GM12878 (cell line): Measurements from ENCODE around the gene EHD2. TPM values are rescaled to one million over a fixed set of nuclear protein-coding genes. Genes with fewer than 3 reads are reported as not detected.

Experiments used
- BACH1 ChIP-seq: fragments of 450-650 bp; IDR thresholded peaks from 2 replicates; pipeline ENCODE4 v1.6.1; 2017; ENCODE audit warnings: mild to moderate bottlenecking, borderline replicate concordance
- BMI1 ChIP-seq: fragments of 450-650 bp; IDR thresholded peaks from 2 replicates; pipeline ENCODE4 v1.6.1; 2016; ENCODE audit warnings: mild to moderate bottlenecking, moderate library complexity, borderline replicate concordance
- CTCF ChIP-seq, 3 experiments: IDR thresholded peaks in 2 of 3; conservative IDR thresholded peaks in 1 of 3; 2 replicates each; pipeline ENCODE4 v1.5.1; 2011; ENCODE audit warnings: low read depth in 3 of 3, low read length in 3 of 3, mild to moderate bottlenecking in 3 of 3, control low read depth in 2 of 3, moderate library complexity in 2 of 3, inconsistent platforms in 1 of 3, mixed read lengths in 1 of 3; ENCODE audit not compliant: control insufficient read depth in 2 of 3, insufficient read depth in 1 of 3; ENCODE audit errors: extremely low read depth in 1 of 3
- EGR1 ChIP-seq, 2 experiments: IDR thresholded peaks; 1 replicate in 1 of 2; 2 replicates in 1 of 2; pipeline ENCODE4 v1.6.1; 2011 to 2012; ENCODE audit warnings: low read depth in 2 of 2, low read length in 2 of 2, borderline replicate concordance in 1 of 2, mild to moderate bottlenecking in 1 of 2, moderate library complexity in 1 of 2
- MTA3 ChIP-seq: IDR thresholded peaks from 2 replicates; pipeline ENCODE4 v1.6.1; 2012; ENCODE audit warnings: low read length, inconsistent platforms, borderline replicate concordance
- NFYB ChIP-seq: IDR thresholded peaks from 2 replicates; pipeline ENCODE4 v1.6.1; 2011; ENCODE audit warnings: low read depth, mild to moderate bottlenecking, low read length, improper control_type of control experiment, moderate library complexity; ENCODE audit not compliant: insufficient read depth
- NR2F1 ChIP-seq: fragments of 450-650 bp; conservative IDR thresholded peaks from 2 replicates; pipeline ENCODE4 v1.6.1; 2017; ENCODE audit warnings: mild to moderate bottlenecking
- RAD21 ChIP-seq: IDR thresholded peaks from 2 replicates; pipeline ENCODE4 v1.6.1; 2011; ENCODE audit warnings: mild to moderate bottlenecking, low read depth, low read length, moderate library complexity; ENCODE audit not compliant: insufficient read depth
- RFX5 ChIP-seq: IDR thresholded peaks from 2 replicates; pipeline ENCODE4 v1.6.1; 2011; ENCODE audit warnings: low read depth, low read length, improper control_type of control experiment
- SMC3 ChIP-seq: IDR thresholded peaks from 2 replicates; pipeline ENCODE4 v1.6.1; 2011; ENCODE audit warnings: low read length, improper control_type of control experiment, borderline replicate concordance
- TCF12 ChIP-seq: IDR thresholded peaks from 2 replicates; pipeline ENCODE4 v1.6.1; 2011; ENCODE audit warnings: low read depth, mild to moderate bottlenecking, low read length
- WRNIP1 ChIP-seq: IDR thresholded peaks from 2 replicates; pipeline ENCODE4 v1.6.1; 2011; ENCODE audit warnings: low read depth, low read length, improper control_type of control experiment, borderline replicate concordance
- YY1 ChIP-seq: IDR thresholded peaks from 2 replicates; pipeline ENCODE4 v1.6.1; 2011; ENCODE audit warnings: low read depth, mild to moderate bottlenecking, low read length
- ZNF592 ChIP-seq: fragments of 450-650 bp; IDR thresholded peaks from 2 replicates; pipeline ENCODE4 v1.6.1; 2017; ENCODE audit warnings: mild to moderate bottlenecking, moderate library complexity
- ZNF622 ChIP-seq: fragments of 450-650 bp; IDR thresholded peaks from 2 replicates; pipeline ENCODE4 v1.6.1; 2017; ENCODE audit warnings: mild to moderate bottlenecking, inconsistent platforms
- polyA plus RNA-seq, 11 experiments: library from polyadenylated mRNA; depleted of rRNA in 4 of 11; unstranded in 6 of 11; stranded (reverse) in 5 of 11; fragments of >200 nt; fragmentation: Nextera tagmentation in 4 of 11; fragmentation: Illumina TruSeq in 1 of 11; extraction: Ambion mirVana in 4 of 11; extraction: Trizol in 1 of 11; gene quantifications; 1 replicate in 1 of 11; 2 replicates in 10 of 11; pipeline versions ENCODE4 v1.2.1 to v1.2.3, GENCODE V29; 2011 to 2016; ENCODE audit warnings: inconsistent platforms in 2 of 11, missing spikeins in 2 of 11, low read depth in 1 of 11
- total RNA-seq, 4 experiments: library from RNA; depleted of rRNA in 3 of 4; stranded (reverse); fragments of >200 nt in 3 of 4; fragmentation: Illumina TruSeq in 1 of 4; extraction: Trizol in 1 of 4; gene quantifications; 2 replicates each; pipeline versions ENCODE4 v1.2.1 to v1.2.3, GENCODE V29; 2013 to 2021
- TF ChIP-seq, protein P1 (sequence below): fragments of 450-650 bp; IDR thresholded peaks from 2 replicates; pipeline ENCODE4 v1.6.1; 2017; ENCODE audit warnings: borderline replicate concordance

Gene EHD2
- total and polyA plus RNA-seq, 10 of the 15 experiments (the other 5 are each of a cell fraction or from before 2014, with no cell fraction given), result 0.12 to 0.24 (median 0.23) TPM; not detected in 7

DNA sequence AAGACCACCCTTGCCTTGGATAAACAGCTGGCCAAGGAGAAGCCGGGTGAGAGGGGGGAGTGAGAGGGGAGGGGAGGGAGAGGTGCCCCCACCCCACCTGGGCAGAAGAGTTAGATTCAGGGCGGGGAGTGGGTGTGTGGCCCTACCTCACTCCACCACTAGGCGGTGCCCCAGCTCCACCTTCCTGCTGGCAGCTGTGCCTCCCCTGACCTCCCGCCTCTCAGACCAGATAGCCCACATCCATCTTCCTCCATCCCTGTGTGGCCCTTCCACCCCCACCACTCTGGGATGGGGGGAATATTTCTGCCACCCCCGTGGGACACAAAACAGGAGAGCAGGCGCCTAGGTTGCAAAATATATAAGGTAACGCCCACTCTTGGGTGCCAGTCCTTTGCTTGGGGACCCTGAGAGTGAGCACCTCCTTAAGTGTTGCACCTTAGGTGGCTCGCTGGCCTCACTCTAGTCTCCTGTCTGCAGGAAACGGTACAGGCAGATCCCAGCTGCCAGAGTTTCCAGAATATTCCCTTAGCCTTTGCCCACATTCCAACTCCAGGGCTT is 13.8 kb upstream of the EHD2 start (continued):
- no peak for TF ChIP-seq NFYB
- no peak for TF ChIP-seq MTA3
- TF ChIP-seq WRNIP1, result no peak
- no peak for TF ChIP-seq ZNF592
- TF ChIP-seq BMI1, result no peak
- TF ChIP-seq RAD21, result peak; percentile 55
- peak; percentile 59; the same call in 1 of the 2 replicates for TF ChIP-seq TCF12
- TF ChIP-seq RFX5, result no peak
- TF ChIP-seq CTCF (IDR thresholded peaks at IDR 0.05 in 2 of 3, conservative IDR thresholded peaks at IDR 0.05 in 1 of 3; ENCODE audit: control insufficient read depth in 2 of 3, extremely low read depth in 1 of 3, insufficient read depth in 1 of 3, low read depth in 3 of 3, low read length in 3 of 3), result peak; percentile 75 to 91 (median 80)
- TF ChIP-seq BACH1, result no peak
- peak in 1 of 2 experiments; percentile 56; a peak in 1 of 3 replicates for TF ChIP-seq EGR1 (IDR thresholded peaks at IDR 0.05; ENCODE audit: borderline replicate concordance in 1 of 2, low read depth in 2 of 2, low read length in 2 of 2)
- peak; percentile 47; the same call in 1 of the 2 replicates for TF ChIP-seq NR2F1
- TF ChIP-seq SMC3, result 0 out of 2 replicates have a peak, but pooled peaks have one; percentile 14
- no peak for TF ChIP-seq ZNF622
- TF ChIP-seq YY1, result peak; percentile 41; the same call in 1 of the 2 replicates
- TF ChIP-seq, protein P1, sequence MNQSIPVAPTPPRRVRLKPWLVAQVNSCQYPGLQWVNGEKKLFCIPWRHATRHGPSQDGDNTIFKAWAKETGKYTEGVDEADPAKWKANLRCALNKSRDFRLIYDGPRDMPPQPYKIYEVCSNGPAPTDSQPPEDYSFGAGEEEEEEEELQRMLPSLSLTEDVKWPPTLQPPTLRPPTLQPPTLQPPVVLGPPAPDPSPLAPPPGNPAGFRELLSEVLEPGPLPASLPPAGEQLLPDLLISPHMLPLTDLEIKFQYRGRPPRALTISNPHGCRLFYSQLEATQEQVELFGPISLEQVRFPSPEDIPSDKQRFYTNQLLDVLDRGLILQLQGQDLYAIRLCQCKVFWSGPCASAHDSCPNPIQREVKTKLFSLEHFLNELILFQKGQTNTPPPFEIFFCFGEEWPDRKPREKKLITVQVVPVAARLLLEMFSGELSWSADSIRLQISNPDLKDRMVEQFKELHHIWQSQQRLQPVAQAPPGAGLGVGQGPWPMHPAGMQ, result no peak
- TF ChIP-seq, all 136 proteins: peak for 9
